Measurements from ENCODE around the gene RPL13. TPM values are rescaled to one million over a fixed set of nuclear protein-coding genes. Genes with fewer than 3 reads are reported as not detected.

Gene RPL13
- total and polyA plus RNA-seq, 2 of the 13 experiments (the other 11 are each of a cell fraction or from before 2014, with no cell fraction given): 2,988 to 4,411 TPM

GRCh38 chr16:89519881-89520280 is 40.6 kb upstream of the RPL13 start (continued):
- TF ChIP-seq TOPORS (CRISPR knock-in tag; IDR thresholded peaks at IDR 0.05) (no peak), NR2F6 (IDR thresholded peaks at IDR 0.05) (no peak), NR2F6 (CRISPR knock-in tag; IDR thresholded peaks at IDR 0.05) (no peak), HOXA5 (CRISPR knock-in tag; IDR thresholded peaks at IDR 0.05) (no peak), AGO2 (optimal IDR thresholded peaks at IDR 0.05; ENCODE audit: low read depth, low read length) (peak; percentile 39), PRDM10 (CRISPR knock-in tag; IDR thresholded peaks at IDR 0.05; ENCODE audit: low read depth) (no peak), ZNF253 (CRISPR knock-in tag; IDR thresholded peaks at IDR 0.05; ENCODE audit: borderline replicate concordance) (no peak)

GRCh38 chr16:89522287-89522686 is 38.2 kb upstream of the RPL13 start:
- POLR2A ChIA-PET: no interaction called here
- TF ChIP-seq RBFOX2 (IDR thresholded peaks at IDR 0.05; ENCODE audit: low read depth, low read length) (peak; percentile 49; the same call in 1 of the 2 replicates), ZNF607 (CRISPR knock-in tag; IDR thresholded peaks at IDR 0.05; ENCODE audit: borderline replicate concordance) (0 out of 2 replicates have a peak, but pooled peaks have one; percentile 28), AGO2 (optimal IDR thresholded peaks at IDR 0.05; ENCODE audit: low read depth, low read length) (peak; percentile 75), HNRNPLL (IDR thresholded peaks at IDR 0.05; ENCODE audit: low read depth, low read length, poor library complexity, severe bottlenecking) (peak; percentile 24), EED (CRISPR knock-in tag; IDR thresholded peaks at IDR 0.05) (no peak), HMGXB4 (CRISPR knock-in tag; IDR thresholded peaks at IDR 0.05; ENCODE audit: borderline replicate concordance in 1 of 2, low read depth in 1 of 2) (no peak), HNF1B (CRISPR knock-in tag; IDR thresholded peaks at IDR 0.05) (no peak), ZNF558 (CRISPR knock-in tag; IDR thresholded peaks at IDR 0.05; ENCODE audit: borderline replicate concordance) (no peak), ZNF44 (CRISPR knock-in tag; IDR thresholded peaks at IDR 0.05) (no peak), ZBTB38 (CRISPR knock-in tag; IDR thresholded peaks at IDR 0.05) (0 out of 2 replicates have a peak, but pooled peaks have one; percentile 38)
- 97% methylated on average over 25 of the region's 31 CpGs for WGBS (ENCODE audit: low lambda C conversion rate)
- no peaks in the 10 kb centered on the region for H3K4me1 ChIP-seq (ENCODE audit: insufficient read depth, low read length)
- peaks cover 32% of the 10 kb centered on the region for H3K79me2 ChIP-seq (ENCODE audit: insufficient read depth, low read length)
- no peak overlapping the region for H3K9ac ChIP-seq (ENCODE audit: insufficient read depth, low read depth, low read length)
- H4K20me1 ChIP-seq (ENCODE audit: insufficient read depth, low read length): no peaks in the 10 kb centered on the region; the same call in 1 of the 2 replicates
- no peaks in the 10 kb centered on the region for H3K27me3 ChIP-seq (ENCODE audit: control insufficient read depth in 1 of 2, insufficient read depth in 2 of 2, low read length in 2 of 2)
- no peaks in the 10 kb centered on the region for H3K9me3 ChIP-seq (ENCODE audit: low read length)
- no peak for FAIRE-seq
- no peak overlapping the region for H2AFZ ChIP-seq (ENCODE audit: low read length)
- intact Hi-C loops (cut with micrococcal nuclease; ENCODE audit: unreplicated experiment): no loop called here
- peaks cover 57 to 93% of the 10 kb centered on the region in 2 experiments for H3K36me3 ChIP-seq (replicated peaks in 1 of 2; ENCODE audit: control insufficient read depth in 1 of 2, insufficient read depth in 2 of 2, low read length in 2 of 2)
- in situ Hi-C loops (cut with HindIII; ENCODE audit: extremely low pct_ligation_motif_present, low pct_unique_long_range_greater_than_20kb): no loop called here
- CTCF ChIA-PET (ENCODE audit: low intra/inter-chr PET ratio, low total read pairs): no interaction called here
- ATAC-seq: no peak
- no peak overlapping the region for H3K27ac ChIP-seq (ENCODE audit: extremely low read length, insufficient read depth, low read length)
- no TSS peak for BruUV-seq (replicated peaks)
- no peak overlapping the region for H3K4me3 ChIP-seq (replicated peaks in 1 of 3; ENCODE audit: insufficient read depth in 1 of 3, low read depth in 2 of 3, low read length in 3 of 3)
- H3K4me2 ChIP-seq (ENCODE audit: low read depth, low read length): no peak overlapping the region
- no peak for DNase-seq (ENCODE audit: low spot score)
